HAP-1 (cell line): ENCODE data around the gene DNAH3.
A peak's percentile ranks its signal among the peaks of the same experiment; 100 is the strongest.
"Not testable (repeated sequence)": the region's sequence is repeated elsewhere in the genome, so short reads cannot be mapped to it uniquely, and the experiment has no call there.

Experiments used
- DNase-seq, 2 experiments: peaks; one replicate each; pipeline ENCODE4 v3.0.0-alpha.2; 2016 to 2020; ENCODE audit warnings: low spot score in 2 of 2
- H3K27me3 ChIP-seq: fragments of 250-450 bp; sonication (Bioruptor Pico); 2 replicates; pipeline ENCODE4 v1.5.1; 2020; ENCODE audit warnings: low read depth, mild to moderate bottlenecking, moderate library complexity
- H3K36me3 ChIP-seq: fragments of 250-450 bp; sonication (Bioruptor Pico); replicated peaks from 2 replicates; pipeline ENCODE4 v1.5.1; 2020; ENCODE audit warnings: mild to moderate bottlenecking
- H3K4me1 ChIP-seq: fragments of 250-450 bp; sonication (Bioruptor Pico); 2 replicates; pipeline ENCODE4 v1.5.1; 2020; ENCODE audit warnings: mild to moderate bottlenecking
- H3K4me3 ChIP-seq: fragments of 250-450 bp; sonication (Bioruptor Pico); 2 replicates; pipeline ENCODE4 v1.5.1; 2020; ENCODE audit warnings: mild to moderate bottlenecking, moderate library complexity
- H3K9me3 ChIP-seq: fragments of 250-450 bp; sonication (Bioruptor Pico); 2 replicates; pipeline ENCODE4 v1.5.1; 2020; ENCODE audit warnings: mild to moderate bottlenecking, moderate library complexity
- in situ Hi-C: fragments of 300-500 bp; cut with MboI; formaldehyde crosslinking; loops from 3 replicates; pipeline ENCODE4 v1.14.3; 2020; ENCODE audit warnings: low sequenced_read_pairs, inconsistent platforms, mixed read lengths

The DNAH3 gene

DNA sequence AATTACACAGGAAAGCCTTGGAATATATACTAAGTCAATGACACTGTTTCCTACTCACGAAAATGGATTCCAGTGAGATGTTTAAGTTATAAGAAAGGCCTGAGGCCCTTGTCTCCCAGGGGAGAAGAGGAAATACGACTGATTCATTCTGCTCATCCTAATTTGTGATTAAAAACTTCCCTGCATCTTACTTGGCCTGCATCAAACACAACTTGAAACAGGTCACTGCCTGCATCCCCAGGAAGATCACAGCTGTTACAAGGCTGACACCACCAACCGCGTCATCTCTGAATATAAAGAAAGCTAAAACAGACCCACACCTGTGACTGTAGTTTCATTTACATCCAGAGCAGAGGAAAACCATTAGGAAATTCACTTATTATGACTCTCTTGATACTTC lies 121.9 kb downstream of the DNAH3 start:
- no peak for DNase-seq
- Histone ChIP-seq H3K9me3 (no peaks in the 10 kb centered on the region), H3K36me3 (no peaks in the 10 kb centered on the region), H3K27me3 (no peaks in the 10 kb centered on the region), H3K4me3 (no peak overlapping the region), H3K4me1 (no peaks in the 10 kb centered on the region; the same call in 1 of the 2 replicates)
- in situ Hi-C loops = no loop called here

DNA sequence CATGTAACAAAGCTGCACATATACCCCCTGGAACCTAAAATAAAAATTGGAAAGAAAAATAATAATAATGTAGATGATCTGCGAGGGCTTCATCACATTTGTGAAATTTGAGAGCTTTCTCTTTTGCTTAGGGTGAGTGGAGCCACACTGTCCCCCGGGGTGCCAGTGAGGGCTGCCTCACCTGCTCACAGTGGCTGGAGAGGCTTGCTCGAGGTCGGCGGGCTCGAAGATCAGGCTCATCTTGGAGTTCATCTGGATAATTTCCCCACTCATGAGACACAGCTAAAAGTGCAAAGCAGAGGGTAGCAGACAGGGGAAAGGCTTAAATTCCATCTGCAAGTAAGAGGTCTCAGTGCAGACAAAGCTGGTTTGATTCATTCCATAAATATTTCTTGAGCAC lies 123.8 kb downstream of the DNAH3 start:
- DNase-seq = no peak
- H3K4me1 ChIP-seq = no peaks in the 10 kb centered on the region
- in situ Hi-C loops = no loop called here
- no peaks in the 10 kb centered on the region for H3K27me3 ChIP-seq
- H3K9me3 ChIP-seq = no peaks in the 10 kb centered on the region
- no peak overlapping the region for H3K4me3 ChIP-seq
- H3K36me3 ChIP-seq = no peaks in the 10 kb centered on the region

DNA sequence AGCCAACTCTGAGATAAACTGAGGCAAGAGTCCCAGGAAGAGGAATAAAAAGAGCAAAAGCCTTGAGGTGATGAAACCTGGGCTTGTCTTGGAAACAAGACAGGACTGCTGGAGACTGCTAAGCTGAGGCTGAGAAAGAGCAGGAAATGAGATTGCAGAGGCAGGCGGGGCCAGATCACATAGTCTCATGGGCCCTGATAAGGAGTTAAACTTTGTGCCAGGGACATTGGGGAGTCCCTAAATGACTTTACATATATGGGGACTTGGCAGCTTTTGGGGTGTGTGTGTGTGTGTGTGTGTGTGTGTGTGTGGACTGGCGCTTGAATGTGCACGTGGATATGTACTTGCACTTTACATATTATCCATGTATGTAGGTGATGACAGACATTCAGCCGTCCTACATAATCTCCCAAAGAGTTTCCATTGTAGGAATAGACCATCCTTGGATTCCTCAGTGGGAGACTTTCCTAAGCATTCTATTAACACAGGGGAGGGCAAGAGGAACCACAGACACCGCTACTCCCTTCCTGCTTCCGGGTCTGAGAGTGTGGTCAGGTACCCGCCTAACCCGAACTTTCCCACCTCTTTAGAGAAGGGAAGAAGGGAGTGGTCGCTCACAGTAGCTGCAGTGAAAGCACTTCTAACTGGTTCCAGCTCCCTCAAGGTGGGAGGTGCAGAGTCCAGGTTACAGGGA lies 127.0 kb downstream of the DNAH3 start:
- H3K4me1 ChIP-seq = no peaks in the 10 kb centered on the region
- DNase-seq = no peak
- H3K27me3 ChIP-seq = no peaks in the 10 kb centered on the region
- no peaks in the 10 kb centered on the region for H3K36me3 ChIP-seq
- in situ Hi-C loops = no loop called here
- no peak overlapping the region for H3K4me3 ChIP-seq
- no peaks in the 10 kb centered on the region for H3K9me3 ChIP-seq

DNA sequence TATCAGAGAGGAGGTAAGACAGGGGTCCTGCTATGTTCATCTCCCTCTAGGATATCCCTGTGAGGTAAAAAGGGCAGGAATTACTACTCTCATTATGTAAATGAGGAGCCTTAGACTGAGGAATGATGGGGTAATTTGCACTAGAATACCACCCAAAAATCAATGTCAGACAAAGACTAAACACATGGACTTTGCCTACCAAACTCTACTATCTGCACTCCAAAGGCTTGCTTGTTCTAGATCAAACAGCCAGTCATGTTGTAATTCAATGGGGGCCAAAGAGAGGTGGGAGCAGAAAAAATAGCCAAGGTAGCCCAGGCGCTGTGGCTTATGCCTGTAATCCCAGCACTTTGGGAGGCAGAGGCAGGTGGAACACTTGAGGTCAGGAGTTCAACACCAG lies 129.3 kb downstream of the DNAH3 start:
- Histone ChIP-seq H3K9me3 (no peaks in the 10 kb centered on the region), H3K36me3 (no peaks in the 10 kb centered on the region), H3K27me3 (no peaks in the 10 kb centered on the region), H3K4me3 (no peak overlapping the region), H3K4me1 (no peaks in the 10 kb centered on the region)
- in situ Hi-C loops = no loop called here
- no peak for DNase-seq

DNA sequence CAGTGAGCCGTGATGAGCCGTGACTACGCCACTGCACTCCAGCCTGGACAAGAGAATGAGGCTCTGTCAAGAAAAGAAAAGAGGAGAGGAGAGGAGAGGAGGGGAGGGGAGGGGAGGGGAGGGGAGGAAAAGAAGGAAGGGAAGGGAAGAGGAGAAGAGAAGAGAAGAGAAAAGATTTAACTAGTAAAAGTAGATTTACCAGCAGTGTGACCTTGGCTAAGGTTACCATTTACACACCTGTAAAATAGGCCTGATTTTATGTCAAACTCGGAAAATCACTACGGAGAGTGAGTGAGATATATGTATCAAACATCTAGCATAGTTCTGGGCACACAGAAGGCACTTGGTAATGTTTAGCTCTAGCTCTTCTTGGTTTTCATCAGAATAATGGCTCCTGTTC lies 140.8 kb downstream of the DNAH3 start:
- Histone ChIP-seq H3K27me3 (no peaks in the 10 kb centered on the region; the same call in 1 of the 2 replicates), H3K4me3 (no peak overlapping the region), H3K4me1 (no peaks in the 10 kb centered on the region), H3K9me3 (no peaks in the 10 kb centered on the region), H3K36me3 (no peaks in the 10 kb centered on the region)
- DNase-seq = no peak
- in situ Hi-C loops = no loop called here

DNA sequence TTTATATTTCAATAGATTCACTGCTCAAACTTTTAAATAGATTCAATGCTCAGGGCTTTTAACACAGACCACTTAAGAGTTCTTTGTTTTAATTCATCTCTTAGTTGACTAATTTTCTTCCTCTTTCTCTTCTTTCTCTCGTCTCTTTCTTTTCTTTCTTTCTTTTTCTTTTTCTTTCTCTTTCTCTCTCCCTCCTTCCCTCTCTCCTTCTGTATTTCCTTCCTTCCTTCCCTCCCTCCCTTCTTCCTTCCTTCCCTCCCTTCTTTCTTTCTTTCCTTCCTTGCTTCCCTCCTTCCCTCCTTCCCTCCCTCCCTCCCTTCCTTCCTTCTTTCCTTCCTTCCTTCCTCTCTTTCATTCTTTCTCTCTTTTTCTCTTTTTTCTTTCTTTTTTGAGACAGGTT lies 145.6 kb downstream of the DNAH3 start:
- Histone ChIP-seq H3K27me3 (no peaks in the 10 kb centered on the region; the same call in none of the 2 replicates), H3K36me3 (no peaks in the 10 kb centered on the region), H3K4me3 (no peak overlapping the region), H3K9me3 (no peaks in the 10 kb centered on the region), H3K4me1 (no peaks in the 10 kb centered on the region)
- in situ Hi-C loops = no loop called here
- no peak for DNase-seq

DNA sequence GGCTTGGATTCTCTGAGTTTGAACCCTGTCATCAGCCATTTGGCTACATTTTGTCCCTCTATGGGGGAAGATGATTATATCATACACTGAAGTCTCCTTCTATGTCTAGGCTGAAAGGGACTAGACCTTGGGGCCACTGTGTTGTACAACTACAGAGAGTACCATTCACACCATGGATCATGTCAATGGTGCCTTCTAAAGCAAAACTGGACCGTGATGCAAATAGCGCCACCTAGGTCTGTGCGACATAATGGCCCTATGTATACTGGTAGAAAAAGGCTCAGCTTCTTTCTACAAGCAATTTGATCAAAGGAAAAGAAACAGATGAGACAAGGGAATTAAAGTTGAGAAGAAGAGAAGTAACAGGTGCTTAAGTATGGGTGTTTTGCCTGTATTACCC lies 149.4 kb downstream of the DNAH3 start:
- H3K4me3 ChIP-seq = no peak overlapping the region
- H3K9me3 ChIP-seq = no peaks in the 10 kb centered on the region
- in situ Hi-C loops = no loop called here
- no peaks in the 10 kb centered on the region for H3K4me1 ChIP-seq
- peak; percentile 11 to 56 for DNase-seq
- no peaks in the 10 kb centered on the region; the same call in none of the 2 replicates for H3K27me3 ChIP-seq
- H3K36me3 ChIP-seq = no peaks in the 10 kb centered on the region

DNA sequence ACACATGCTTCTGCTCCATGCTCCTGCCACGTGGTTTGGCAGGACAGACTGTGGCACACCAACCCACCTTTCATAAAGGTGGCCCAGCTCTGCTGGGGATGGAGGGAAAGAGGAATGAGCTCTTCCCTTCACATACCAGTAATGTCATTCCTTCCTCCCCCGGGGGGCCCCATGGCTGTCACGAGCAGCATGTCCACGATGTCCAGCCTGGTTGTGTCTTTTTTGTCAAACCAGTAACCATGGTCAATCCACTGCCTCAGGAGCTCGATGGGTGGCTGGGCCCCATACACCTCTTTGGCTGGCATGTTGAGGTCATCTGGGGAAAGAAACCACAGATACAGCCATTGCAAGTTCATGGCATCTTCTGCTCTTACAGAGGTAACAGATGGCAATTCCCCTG lies 153.5 kb downstream of the DNAH3 start:
- H3K27me3 ChIP-seq = no peaks in the 10 kb centered on the region
- no peaks in the 10 kb centered on the region for H3K36me3 ChIP-seq
- in situ Hi-C loops = no loop called here
- no peaks in the 10 kb centered on the region for H3K4me1 ChIP-seq
- H3K4me3 ChIP-seq = no peak overlapping the region
- no peak for DNase-seq
- H3K9me3 ChIP-seq = no peaks in the 10 kb centered on the region

DNA sequence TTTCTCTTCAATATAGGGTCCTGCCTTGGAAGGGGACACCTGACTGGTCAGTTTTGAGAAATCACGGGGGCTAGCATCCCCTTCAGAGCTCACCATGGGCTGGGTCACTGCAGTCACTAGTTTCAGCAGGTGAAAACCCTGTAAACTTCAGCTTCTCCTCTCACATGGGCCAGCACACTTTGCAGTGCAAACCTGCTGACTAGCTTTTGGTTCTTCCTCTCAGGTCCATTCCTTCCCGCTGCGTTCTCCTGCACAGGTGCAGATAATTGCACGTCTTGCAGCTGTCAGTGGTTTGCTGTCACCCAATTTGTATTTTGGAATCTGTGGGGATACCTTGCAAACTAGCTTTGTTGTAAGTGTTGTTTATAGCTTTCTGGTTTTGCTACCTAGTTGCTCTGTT lies 154.9 kb downstream of the DNAH3 start:
- H3K27me3 ChIP-seq = no peaks in the 10 kb centered on the region
- no peak overlapping the region for H3K4me3 ChIP-seq
- H3K4me1 ChIP-seq = no peaks in the 10 kb centered on the region
- in situ Hi-C loops = no loop called here
- no peaks in the 10 kb centered on the region for H3K36me3 ChIP-seq
- no peaks in the 10 kb centered on the region for H3K9me3 ChIP-seq
- no peak for DNase-seq

DNA sequence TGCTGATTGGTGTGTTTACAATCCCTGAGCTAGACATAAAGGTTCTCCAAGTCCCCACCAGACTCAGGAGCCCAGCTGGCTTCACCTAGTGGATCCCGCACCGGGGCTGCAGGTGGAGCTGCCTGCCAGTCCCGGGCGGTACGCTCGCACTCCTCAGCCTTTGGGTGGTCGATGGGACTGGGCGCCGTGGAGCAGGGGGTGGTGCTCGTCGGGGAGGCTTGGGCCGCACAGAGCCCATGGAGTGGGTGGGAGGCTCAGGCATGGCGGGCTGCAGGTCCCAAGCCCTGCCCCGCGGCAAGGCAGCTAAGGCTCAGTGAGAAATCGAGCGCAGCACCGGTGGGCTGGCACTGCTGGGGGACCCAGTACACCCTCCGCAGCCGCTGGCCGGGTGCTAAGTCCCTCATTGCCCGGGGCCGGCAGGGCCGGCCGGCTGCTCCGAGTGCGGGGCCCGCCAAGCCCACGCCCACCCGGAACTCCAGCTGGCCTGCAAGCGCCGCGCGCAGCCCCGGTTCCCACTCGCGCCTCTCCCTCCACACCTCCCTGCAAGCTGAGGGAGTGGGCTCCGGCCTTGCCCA lies 161.1 kb downstream of the DNAH3 start:
- H3K9me3 ChIP-seq, DNase-seq, in situ Hi-C loops, H3K36me3 ChIP-seq, H3K4me3 ChIP-seq, H3K4me1 ChIP-seq, H3K27me3 ChIP-seq: not testable (repeated sequence)

DNA sequence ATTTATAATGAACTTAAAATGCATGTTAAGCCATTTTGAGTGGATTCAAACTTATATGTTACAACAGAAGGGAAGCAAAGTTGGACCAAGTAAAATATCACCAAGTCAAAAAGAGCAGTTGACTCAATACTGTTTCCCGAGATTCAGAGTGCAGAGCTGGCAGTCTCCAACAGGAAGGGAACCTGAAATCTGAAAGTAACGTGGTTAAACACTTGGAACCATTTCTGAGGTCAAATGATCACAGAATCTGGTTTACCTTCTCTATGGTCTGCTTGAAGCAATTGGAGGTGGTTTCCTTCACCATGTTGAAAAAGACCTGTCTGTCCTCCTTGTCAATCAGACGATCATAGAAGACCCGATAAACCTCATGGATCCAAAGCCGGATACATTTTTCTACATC lies 163.6 kb downstream of the DNAH3 start:
- H3K27me3 ChIP-seq = no peaks in the 10 kb centered on the region
- H3K4me3 ChIP-seq = no peak overlapping the region
- H3K9me3 ChIP-seq = no peaks in the 10 kb centered on the region
- no peaks in the 10 kb centered on the region for H3K4me1 ChIP-seq
- no peak for DNase-seq
- in situ Hi-C loops = no loop called here
- no peaks in the 10 kb centered on the region for H3K36me3 ChIP-seq

DNA sequence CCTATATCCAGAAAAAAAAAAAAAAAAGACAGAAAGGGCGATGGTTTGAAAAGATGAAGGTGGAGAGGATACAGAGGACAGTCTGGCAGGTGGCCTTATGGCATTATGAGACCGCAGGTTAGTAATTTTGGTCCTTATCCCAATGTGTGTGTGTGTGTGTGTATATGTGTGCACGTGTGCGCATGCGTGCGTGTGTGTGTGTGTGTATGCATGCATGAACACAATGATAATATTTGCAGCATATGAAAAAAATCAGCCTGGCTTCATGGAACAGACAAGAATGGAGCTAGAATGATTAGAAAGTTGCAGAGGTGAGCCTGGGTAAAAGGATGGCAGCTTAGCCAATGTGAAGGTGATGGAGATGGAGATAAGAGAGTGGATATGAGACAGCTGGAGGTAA lies 166.6 kb downstream of the DNAH3 start:
- Histone ChIP-seq H3K9me3 (no peaks in the 10 kb centered on the region), H3K4me3 (no peak overlapping the region), H3K27me3 (no peaks in the 10 kb centered on the region), H3K4me1 (no peaks in the 10 kb centered on the region), H3K36me3 (no peaks in the 10 kb centered on the region)
- in situ Hi-C loops = no loop called here
- no peak for DNase-seq

DNA sequence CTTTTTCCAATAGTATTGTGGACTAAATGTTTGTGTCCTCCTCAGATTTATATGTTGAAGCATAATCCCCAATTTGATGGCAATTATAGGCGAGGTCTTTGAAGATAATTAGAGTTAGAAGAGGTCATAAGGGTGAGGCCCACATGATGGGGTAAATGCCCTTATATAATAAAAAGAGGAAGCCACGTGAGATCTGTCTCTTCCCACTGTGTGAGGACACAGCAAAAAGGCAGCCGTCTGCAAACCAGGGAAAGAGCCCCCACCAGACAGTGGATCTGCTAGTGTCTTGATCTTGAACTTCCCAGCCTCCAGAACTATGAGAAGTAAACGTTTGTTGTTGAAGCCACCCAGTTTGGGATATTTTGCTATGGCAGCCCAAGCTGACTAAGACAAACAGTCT lies 174.1 kb downstream of the DNAH3 start:
- in situ Hi-C loops = no loop called here
- Histone ChIP-seq H3K4me1 (no peaks in the 10 kb centered on the region), H3K36me3 (no peaks in the 10 kb centered on the region), H3K4me3 (no peak overlapping the region), H3K9me3 (no peaks in the 10 kb centered on the region), H3K27me3 (no peaks in the 10 kb centered on the region)
- DNase-seq = no peak

DNA sequence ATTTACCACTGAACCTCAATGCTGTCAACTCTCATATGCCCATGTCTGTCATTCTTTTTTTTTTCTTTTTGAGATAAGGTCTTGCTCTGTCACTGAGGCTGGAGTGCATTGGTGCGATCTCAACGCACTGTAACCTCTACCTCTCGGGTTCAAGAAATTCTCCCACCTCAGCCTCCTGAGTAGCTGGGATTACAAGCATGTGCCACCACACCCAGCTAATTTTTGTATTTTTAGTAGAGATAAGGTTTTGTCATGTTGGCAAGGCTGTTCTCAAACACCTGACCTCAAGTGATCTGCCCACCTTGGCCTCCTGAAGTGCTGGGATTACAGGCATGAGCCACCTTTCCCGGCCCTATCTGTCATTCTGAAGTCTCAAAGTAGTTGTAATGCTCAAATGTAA lies 177.4 kb downstream of the DNAH3 start:
- in situ Hi-C loops, H3K9me3 ChIP-seq, DNase-seq, H3K4me1 ChIP-seq, H3K27me3 ChIP-seq, H3K4me3 ChIP-seq, H3K36me3 ChIP-seq: not testable (repeated sequence)

DNA sequence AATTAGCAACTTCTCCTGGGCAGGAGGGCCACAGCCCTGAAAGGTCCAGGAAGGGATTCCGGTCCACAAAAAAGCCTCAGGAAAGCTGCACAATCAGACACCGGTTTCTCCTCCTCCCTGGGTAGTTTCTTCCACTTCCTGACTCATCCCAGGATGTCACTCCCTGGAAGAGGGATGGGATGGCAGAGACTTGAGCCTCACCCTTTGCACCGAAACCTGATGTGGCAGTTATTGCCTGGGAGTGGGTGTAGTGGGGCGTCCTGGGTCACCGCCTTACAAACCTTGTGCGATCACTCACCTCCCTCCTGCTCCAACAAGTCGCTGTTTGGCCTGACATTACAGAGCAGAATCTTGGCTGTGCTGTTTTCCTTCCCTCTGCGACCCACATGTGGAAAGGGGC lies 179.2 kb downstream of the DNAH3 start:
- Histone ChIP-seq H3K4me1 (no peaks in the 10 kb centered on the region), H3K36me3 (no peaks in the 10 kb centered on the region), H3K9me3 (no peaks in the 10 kb centered on the region), H3K4me3 (no peak overlapping the region), H3K27me3 (no peaks in the 10 kb centered on the region)
- no peak for DNase-seq
- in situ Hi-C loops = no loop called here
